Inferior parietal cortex (tissue), 1 donor: ENCODE results near the gene PPP2R3A.
"Not testable (repeated sequence)": the region's sequence is repeated elsewhere in the genome, so short reads cannot be mapped to it uniquely, and the experiment has no call there.

Source experiments
- DNase-seq: peaks from one replicate; pipeline ENCODE4 v3.0.0-alpha.2; 2016; ENCODE audit errors: extremely low spot score

PPP2R3A gene

DNA sequence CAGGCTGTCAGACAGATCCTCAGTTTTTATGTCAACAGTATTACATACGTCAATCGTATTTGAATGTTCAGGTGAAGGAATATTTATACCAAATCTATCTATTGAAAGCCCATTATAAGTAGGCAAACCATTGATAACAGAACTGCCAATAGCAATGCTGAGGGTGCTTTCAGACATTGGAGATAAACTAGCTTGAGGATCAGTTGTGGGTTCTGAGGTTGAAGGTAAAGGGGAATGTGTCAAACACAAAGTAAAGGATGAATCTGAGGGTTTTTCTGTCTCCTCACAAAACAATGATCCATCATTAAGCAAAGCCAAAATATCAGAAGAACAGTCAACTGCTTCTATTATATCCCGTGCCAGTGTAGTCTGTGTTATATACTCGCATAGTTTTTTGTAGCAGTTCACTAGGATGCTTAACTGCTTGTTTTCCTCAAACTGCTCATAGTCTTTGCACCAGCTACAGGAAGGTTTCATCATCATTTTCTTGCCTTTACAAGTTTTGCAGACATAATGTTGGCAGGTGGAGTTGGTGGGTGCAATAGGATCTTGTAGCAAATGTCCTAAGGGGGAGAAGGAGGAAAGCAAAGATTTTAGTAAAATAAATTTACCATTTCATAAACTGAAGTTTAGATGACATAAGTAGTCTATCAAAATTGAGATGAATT lies 186.8 kb downstream of the PPP2R3A start:
- no peak for DNase-seq

DNA sequence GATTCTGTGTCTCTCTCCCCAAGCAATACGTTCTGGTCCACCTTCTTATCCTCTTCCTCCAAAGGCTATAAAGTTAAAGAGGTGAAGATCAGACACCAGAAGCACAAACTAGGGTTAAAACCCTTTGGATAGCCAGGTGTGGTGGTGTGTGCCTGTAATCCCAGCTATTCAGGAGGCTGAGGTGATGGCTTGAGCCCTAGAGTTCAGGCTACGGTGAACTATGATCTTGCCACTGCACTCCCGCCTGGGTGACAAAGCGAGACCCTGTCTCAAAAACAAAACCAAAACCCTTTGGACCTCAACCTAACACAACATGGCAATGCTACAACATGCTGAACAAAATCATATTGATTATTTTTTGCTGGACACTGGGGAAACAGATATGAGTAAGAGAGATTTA lies 187.4 kb downstream of the PPP2R3A start:
- no peak for DNase-seq

DNA sequence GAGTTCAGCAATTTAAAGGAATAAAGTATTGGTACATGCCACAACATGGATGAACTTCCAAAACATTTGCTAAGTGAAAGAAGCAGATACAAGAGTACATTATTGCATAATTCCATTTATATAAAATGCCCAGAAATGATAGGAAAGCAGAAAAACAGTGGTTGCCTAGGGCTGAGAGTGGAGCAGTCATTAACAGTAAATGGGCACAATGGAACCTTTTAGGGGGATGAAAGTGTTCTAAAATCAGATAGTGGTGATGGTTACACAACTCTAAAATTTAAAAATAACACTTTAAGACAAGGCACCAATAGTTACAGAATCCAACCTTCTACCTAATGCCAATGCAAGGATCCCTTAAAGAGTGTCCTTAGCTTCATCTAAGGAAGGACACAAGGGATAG lies 196.0 kb downstream of the PPP2R3A start:
- no peak for DNase-seq

DNA sequence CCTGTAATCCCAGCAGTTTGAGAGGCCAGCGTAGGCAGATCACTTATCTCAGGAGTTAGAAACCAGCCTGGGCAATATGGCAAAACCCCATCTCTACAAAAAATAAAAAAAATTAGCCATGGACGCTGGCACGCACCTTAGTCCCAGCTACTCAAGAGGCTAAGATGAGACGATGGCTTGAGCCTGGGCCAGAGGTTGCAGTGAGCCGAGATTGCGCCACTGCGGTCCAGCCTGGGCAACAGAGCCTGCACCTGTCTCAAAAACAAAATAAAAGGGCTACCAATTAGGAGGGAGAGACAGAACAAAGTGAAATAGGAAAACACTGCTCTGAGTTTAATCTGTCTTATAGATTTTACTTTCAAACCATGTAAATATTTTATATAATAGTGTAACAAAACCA lies 196.8 kb downstream of the PPP2R3A start:
- DNase-seq = no peak

DNA sequence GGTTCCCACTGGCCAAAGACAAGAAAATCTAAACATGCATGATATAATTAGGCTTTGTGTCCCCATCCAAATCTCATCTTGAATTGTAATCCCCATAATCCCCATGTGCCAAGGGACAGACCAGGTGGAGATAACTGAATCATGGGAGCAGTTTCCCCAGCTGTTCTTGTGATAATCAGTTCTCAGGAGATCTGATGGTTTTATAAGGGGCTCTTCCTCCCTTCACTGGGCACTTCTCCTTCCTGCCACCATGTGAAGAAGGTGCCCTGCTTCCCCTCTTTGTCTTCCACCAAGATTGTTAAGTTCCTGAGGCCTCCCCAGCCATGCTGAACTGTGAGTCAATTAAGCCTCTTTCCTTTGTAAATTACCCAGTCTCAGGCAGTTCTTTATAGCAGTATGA lies 198.1 kb downstream of the PPP2R3A start:
- DNase-seq = not testable (repeated sequence)

DNA sequence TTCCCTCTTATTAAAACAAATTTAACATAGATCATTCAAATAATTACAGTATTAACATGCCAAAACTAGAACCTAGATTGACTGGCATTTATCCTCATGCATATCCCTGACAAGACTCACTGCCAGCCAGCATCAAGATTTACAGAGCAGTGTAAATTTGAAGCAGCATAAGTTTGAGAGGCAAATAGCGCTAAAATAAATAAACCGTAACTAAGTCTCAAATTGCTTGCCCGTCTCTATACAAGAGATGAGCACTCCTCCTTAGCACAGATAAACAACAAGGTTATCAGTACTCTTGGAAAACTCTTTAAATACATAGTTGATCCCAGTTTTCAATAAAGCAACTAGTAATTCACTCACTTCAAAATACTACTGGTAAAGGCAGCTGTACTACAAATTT lies 201.0 kb downstream of the PPP2R3A start:
- no peak for DNase-seq

DNA sequence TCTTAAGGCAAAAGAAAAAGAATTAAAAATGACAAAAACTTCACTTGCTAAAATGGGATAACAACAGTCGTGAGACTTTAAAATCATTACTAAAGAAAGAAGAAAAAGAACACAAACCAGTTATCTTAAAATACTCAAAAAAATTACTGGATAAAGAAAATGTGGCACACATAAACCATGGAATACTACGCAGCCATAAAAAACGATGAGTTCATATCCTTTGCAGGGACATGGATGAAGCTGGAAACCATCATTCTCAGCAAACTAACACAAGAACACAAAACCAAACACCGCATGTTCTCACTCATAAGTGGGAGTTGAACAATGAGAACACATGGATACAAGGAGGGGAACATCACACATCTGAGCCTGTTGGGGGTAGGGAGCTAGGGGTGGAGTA lies 202.7 kb downstream of the PPP2R3A start:
- DNase-seq = not testable (repeated sequence)

DNA sequence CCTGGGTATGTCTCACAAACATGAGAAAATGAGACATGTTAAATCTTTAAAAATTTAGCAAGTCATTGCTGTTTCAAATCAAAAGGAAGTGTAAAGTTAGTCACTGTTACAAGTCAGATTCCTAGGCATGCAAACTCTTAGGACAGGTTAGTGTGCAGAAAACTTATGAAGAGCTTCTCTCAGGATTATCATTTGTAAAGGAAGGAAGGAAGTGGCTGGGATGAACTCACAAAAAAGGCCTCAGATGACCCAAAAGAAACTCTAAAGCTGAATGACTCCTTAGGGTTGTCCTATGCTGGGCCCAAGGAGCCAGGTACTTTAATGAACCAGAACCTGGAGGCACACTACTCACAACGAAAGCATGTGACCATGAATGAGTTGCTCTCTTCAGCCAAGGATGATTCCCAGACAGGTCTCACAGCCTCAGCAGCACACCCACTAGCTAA lies 205.6 kb downstream of the PPP2R3A start:
- no peak for DNase-seq

DNA sequence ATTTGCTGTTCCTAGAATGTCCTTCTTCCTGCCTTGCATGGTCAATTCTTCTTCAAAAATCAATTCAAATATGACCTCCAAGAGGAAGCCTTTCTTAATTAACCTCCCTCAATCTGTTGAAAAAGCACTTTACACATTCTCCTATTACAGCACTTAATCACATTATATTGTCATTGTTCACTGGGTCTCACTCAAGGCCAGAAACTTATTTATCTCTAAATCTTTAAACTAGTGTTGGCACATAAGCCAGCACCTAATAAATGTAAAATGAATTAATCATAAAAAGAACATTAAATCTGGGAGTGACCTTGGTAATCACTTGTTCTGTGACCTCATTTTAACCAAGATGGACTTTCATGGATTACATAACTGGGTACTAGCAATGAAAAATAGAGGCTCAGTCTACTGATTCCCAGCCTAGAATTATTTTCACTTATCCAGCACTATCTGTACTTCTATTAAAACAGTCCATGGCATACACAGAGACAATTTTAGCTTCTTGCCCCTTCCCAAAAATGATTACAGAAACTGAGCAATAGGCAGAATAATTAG lies 208.5 kb downstream of the PPP2R3A start:
- DNase-seq = no peak

DNA sequence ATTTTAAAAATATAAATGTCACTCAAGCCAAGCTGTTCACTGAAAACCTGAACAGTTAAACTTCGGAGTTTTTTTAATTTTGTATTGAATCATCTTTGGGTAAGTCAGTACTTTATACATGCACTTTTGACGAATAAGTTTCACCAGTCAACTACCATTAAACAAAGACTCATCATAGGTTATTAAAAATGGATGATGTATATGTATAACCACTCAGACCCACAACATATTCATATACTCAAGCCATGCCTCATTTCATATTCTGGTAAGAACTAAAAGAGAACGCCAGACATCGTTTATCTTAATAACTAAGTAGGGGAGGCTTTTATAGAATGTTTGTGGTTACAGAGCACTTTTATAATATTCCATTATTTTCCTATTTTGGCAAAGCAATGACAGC lies 212.3 kb downstream of the PPP2R3A start:
- no peak for DNase-seq

DNA sequence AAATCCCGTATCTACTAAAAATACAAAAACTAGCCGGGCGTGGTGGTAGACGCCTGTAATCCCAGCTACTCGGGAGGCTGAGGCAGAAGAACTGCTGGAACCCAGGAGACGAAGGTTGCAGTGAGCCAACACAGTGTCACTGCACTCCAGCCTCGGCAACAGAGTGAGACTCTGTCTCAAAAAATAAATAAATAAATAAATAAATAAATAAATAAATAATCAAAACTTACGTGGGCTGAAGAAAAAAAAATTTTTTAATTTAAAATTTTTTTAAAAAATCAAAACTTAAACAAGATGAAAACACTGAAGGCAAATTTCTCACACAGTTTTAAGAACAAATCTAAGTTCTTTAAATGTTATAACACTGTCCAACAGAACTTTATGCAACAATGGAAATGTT lies 216.2 kb downstream of the PPP2R3A start:
- no peak for DNase-seq

DNA sequence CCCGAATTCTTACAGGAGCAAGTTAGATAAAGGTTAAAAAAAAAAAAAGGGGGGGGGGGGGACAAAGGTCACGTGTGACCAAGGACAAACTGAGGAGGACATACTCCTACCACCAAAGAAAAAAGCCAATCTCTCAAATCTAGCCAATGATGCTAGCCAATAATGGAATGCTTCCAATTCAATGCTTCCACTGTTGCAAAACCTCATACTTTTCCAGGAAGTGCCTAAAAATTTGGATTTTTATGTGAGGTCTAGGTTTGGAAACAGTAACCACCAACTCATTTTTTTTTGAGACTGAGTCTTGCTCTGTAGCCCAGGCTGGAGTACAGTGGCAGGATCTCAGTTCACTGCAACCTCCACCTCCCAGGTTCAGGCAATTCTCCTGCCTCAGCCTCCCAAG lies 219.2 kb downstream of the PPP2R3A start:
- DNase-seq = no peak

DNA sequence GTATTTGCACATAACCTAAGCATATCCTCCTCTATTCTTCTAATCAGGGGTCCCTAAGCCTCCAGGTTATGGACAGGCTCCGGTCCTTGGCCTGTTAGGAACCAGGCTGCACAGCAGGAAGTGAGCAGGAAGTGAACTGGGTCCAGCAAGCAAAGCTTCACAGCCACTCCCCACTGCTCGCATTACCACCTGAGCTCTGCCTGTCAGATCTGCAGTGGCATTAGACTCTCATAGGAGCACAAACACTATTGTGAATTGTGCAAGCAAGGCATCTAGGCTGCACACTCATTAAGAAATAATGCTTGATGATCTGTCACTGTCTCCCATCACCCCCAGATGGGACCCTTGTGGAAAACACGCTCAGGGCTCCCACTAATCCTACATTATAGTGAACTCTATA lies 220.8 kb downstream of the PPP2R3A start:
- no peak for DNase-seq

DNA sequence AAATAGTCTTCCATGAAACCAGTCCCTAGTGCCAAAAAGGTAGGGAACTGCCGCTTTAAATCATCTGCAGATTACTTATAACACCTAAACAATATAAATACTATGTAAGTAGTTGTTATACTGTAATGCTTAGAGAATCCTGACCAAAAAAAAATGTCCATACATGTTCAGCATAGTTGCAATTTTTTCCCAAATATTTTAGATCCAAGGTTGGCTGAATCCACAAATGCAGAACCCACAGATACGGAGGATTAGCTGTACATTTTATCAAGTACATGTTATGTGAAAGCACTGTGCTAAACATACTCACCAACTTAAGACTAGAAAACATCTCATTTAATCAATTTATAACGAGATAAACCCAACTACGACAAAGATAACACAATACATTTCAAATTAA lies 221.3 kb downstream of the PPP2R3A start:
- no peak for DNase-seq

DNA sequence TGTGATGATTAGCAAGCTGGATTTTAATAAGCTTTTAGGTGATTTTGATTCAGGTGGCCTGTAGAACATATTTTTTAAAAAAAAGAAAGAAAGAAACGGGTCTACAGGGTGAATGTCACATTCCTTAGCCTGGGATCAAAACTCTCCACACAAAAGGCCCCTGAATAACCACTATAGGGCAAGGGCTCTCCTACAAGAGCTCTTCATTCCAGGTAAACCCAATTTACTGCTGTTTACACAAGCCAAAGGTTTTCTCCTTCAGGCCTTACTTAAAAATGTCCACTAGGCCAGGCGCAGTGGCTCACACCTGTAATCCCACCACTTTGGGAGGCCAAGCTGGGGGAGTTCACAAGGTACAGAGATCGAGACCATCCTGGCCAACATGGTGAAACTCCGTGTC lies 222.3 kb downstream of the PPP2R3A start:
- no peak for DNase-seq

DNA sequence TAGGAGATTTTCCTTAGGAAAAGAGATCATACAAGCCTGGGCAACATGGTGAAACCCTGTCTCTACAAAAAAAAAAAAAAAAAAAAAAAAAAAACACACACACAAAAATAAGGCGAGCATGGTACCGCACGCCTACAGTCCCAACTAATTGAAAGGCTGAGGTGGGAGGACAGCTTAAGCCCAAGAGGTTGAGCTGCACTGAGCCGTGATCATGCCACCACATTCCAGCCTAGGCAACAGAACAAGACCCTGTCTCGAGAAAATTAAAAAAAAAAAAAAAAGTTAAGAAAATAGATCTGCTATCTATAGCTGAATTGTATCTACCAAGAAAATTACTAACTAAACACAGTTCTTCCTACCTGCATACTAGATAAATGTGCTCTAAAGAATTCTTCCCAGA lies 223.5 kb downstream of the PPP2R3A start:
- DNase-seq = no peak

DNA sequence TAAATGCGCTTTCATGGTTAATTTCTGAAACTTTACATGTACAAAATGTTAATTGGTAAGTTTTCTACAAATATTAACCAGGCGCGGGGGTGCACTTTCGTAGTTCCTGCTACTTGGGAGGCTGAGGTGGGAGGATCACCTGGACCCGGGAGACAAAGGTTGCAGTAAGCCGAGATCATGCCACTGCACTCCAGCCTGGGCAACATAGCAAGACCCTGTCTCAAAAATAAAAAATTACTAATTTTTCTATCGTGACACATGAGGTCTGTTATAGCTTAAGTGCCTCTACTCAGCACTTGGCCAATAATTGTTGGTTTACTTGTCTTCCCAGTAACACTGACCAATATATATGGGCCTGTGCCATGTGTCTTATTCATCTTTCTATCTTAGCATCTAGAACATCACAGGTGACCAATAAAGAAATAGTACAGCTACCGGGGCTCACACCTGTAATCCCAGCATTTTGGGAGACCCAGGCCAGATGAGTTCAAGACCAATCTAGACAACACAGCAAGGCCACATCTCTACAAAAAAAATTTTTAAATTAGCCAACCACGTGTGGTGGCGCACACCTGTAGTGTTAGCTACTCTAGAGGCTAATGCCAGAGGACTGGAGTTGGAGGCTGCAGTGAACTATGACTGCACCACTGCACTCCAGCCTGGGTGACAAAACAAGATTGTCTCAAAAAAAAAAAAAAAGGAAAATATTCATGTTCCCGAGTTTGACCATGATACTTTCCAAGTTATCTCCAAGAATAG lies 224.5 kb downstream of the PPP2R3A start:
- no peak for DNase-seq

DNA sequence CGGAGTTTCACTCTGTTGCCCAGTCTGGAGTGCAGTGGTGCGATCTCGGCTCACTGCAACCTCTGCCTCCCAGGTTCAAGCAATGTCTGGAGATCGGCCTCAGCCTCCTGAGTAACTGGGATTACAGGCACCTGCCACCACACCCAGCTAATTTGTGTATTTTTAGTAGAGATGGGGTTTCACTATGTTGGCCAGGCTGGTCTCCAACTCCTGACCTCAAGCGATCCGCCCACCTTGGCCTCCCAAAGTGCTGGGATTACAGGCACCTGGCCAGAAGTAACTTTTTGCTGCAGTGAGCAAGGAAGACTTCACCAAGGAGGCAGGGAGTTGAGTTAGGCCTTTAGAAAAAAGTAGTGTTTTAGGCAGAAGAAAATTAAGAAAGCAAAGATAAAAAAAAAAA lies 226.7 kb downstream of the PPP2R3A start:
- not testable (repeated sequence) for DNase-seq

DNA sequence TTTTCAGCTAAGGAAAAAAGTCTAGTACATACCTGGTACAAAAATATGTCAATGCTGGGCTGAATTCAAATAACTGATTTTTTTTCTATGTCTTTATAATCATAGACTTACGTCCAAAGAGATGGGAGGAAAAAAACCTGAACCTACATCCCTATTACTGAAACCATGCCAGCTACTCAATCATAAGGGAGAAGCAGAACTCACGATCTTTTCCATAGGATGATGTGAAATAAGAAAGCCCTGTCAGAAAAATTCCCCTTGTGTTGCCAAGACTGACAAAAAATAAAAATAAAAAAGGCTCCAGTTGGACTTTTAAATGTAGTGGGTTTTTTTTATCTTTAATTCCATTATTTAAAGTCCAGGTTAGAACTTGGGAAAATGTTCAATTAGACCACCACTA lies 227.3 kb downstream of the PPP2R3A start:
- no peak for DNase-seq

DNA sequence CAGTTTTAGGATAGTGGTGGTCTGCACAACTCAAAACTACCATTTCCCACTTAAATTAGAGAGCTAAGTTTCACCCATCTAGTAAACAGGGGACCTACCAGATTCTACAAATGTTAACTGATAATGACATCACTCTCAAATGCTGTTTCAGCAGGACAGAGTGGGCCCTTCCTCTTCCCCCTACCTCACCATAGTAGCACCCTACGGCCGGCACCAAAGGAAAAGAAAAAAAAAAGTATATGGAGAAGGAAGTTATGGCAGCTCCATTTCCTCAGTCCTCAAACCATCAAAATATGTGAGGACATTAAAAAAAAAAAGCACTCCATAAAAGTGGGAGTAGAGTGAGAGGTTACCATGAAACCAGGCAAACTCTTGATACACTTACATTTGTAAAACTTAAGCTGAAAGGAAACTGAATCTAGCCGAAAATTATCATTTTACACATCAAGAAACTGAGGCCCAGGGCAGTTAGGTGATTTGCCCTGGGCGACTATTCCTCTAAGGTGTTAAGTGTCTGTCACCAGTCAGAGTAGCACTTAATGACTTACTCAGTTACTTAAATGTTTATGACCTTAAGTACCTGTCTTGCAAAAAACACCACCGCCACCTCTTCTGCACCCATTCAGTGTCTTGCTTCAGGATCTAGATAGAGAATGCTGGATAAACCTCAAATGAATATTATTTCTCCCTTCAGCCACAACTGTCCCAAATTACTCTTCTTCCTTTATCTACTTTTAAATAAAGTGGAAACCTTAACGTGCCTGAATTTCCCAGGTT lies 227.9 kb downstream of the PPP2R3A start:
- peak; percentile 18 for DNase-seq

DNA sequence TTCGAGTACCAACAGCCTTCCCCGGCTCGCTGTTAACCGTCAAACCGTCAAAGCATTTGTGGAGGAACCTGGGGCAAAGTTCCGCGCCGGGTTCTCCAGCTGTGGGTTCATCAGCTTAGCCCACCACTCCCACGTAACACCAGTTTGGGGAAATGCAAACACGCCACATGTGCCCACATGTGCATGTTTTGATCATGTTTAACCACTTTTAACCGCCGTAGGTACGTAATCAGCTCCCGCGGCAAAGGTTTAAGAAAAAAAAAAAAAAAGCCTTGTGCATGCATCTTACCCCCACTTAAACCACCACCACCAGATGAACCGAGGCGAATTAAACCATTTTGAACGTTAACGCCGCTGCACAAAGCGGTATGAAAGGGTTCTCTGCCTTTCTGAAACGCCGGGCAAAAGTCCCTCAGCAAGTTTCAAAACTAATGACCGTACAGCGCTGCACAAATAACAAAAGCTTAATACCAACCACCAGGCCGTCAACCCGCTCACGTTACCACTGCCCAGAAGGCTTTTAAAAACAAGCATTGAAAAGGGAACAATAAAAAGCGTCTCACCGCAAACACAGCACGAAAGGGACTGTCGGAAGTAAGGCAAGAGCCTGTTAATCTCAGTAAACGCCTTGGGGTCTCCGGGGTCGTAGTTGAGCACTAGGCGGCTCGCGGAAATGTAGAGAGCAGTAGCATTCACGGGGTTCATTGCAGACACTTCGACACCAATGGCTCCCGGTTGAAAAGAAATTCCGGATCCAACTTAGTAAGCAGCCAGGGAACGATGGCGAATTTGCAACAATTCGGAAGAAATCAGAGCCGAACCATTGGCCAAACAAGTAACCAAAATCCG lies 229.1 kb downstream of the PPP2R3A start:
- DNase-seq = peak; percentile 9
